ENCODE data around the gene DTNBP1.

GRCh38 chr6:15596186-15596896, 66.5 kb downstream of the DTNBP1 start:
- TF ChIP-seq, protein P1, sequence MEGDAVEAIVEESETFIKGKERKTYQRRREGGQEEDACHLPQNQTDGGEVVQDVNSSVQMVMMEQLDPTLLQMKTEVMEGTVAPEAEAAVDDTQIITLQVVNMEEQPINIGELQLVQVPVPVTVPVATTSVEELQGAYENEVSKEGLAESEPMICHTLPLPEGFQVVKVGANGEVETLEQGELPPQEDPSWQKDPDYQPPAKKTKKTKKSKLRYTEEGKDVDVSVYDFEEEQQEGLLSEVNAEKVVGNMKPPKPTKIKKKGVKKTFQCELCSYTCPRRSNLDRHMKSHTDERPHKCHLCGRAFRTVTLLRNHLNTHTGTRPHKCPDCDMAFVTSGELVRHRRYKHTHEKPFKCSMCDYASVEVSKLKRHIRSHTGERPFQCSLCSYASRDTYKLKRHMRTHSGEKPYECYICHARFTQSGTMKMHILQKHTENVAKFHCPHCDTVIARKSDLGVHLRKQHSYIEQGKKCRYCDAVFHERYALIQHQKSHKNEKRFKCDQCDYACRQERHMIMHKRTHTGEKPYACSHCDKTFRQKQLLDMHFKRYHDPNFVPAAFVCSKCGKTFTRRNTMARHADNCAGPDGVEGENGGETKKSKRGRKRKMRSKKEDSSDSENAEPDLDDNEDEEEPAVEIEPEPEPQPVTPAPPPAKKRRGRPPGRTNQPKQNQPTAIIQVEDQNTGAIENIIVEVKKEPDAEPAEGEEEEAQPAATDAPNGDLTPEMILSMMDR (IDR thresholded peaks at IDR 0.05; ENCODE audit: extremely low read depth in 1 of 2, insufficient read depth in 1 of 2, low read depth in 1 of 2, low read length in 2 of 2): no peak
- no peak for TF ChIP-seq POLR2A (IDR thresholded peaks at IDR 0.05; ENCODE audit: low read depth, low read length)
- no peak for TF ChIP-seq EZH2 (IDR thresholded peaks at IDR 0.05; ENCODE audit: borderline replicate concordance, low read depth, low read length, severe bottlenecking)
- TF ChIP-seq POLR2AphosphoS5 (IDR thresholded peaks at IDR 0.05; ENCODE audit: insufficient read depth, low read depth, low read length): no peak
- no peak for TF ChIP-seq MYC (IDR thresholded peaks at IDR 0.05; ENCODE audit: low read depth, low read length)
- TF ChIP-seq, protein P2, sequence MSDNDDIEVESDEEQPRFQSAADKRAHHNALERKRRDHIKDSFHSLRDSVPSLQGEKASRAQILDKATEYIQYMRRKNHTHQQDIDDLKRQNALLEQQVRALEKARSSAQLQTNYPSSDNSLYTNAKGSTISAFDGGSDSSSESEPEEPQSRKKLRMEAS (IDR thresholded peaks at IDR 0.05; ENCODE audit: insufficient read depth, insufficient read length): no peak
- no peak for TF ChIP-seq FOS (IDR thresholded peaks at IDR 0.05; ENCODE audit: borderline replicate concordance, insufficient read depth, low read length)
- no peak for TF ChIP-seq JUN (IDR thresholded peaks at IDR 0.05; ENCODE audit: borderline replicate concordance, insufficient read depth, insufficient read length, low read depth)
- TF ChIP-seq GATA2 (IDR thresholded peaks at IDR 0.05; ENCODE audit: insufficient read depth, insufficient read length, low read depth, low read length): no peak
